Endothelial cell of umbilical vein (primary cell): ENCODE results near the gene CDC42BPB. TPM values are rescaled to one million over a fixed set of nuclear protein-coding genes. Genes with fewer than 3 reads are reported as not detected.

Experiments
- BruUV-seq: library from RNA; stranded (reverse); fragments of 400-500 nt; replicated peaks from 2 replicates; lab custom pipeline; 2021; lab: Mats Ljungman, UMichigan
- CTCF ChIA-PET: fragments of 300-600, 350-600 bp; sonication (Branson Sonifier 250); formaldehyde crosslinking; loops from one replicate; lab custom pipeline; 2021; ENCODE audit warnings: antibody characterized with exemption, inconsistent platforms; lab: Charles Lee
- POLR2A ChIA-PET: fragments of 300-600, 350-600 bp; sonication (Branson Sonifier 250); formaldehyde crosslinking; loops from one replicate; lab custom pipeline; 2021; ENCODE audit warnings: antibody characterized with exemption, inconsistent platforms; lab: Charles Lee
- DNase-seq: peaks from one replicate; pipeline ENCODE4 v3.0.0-alpha.2; 2011; ENCODE audit warnings: low read depth, low spot score
- FAIRE-seq: peaks from 2 replicates; lab custom pipeline; 2011; peaks lifted over from hg19 to GRCh38; lab: Jason Lieb, UNC
- H2AFZ ChIP-seq: 2 replicates; pipeline ENCODE4 v1.6.0; 2012; ENCODE audit warnings: low read depth, low read length, control low read depth, inconsistent platforms
- H3K27ac ChIP-seq: 2 replicates; pipeline ENCODE4 v1.5.1; 2011; ENCODE audit warnings: low read depth, mild to moderate bottlenecking, control low read depth, low read length, moderate library complexity; ENCODE audit not compliant: insufficient read depth
- H3K27me3 ChIP-seq, 2 experiments: 2 replicates each; pipeline versions ENCODE4 v1.6.0 to v1.6.1; 2011; ENCODE audit warnings: low read length in 2 of 2, mixed read lengths in 1 of 2; ENCODE audit not compliant: control insufficient read depth in 2 of 2, insufficient read depth in 2 of 2
- H3K36me3 ChIP-seq, 2 experiments: 2 replicates in 1 of 2; 3 replicates in 1 of 2; pipeline ENCODE4 v1.5.1; 2011; ENCODE audit warnings: low read length in 2 of 2, mild to moderate bottlenecking in 1 of 2, moderate library complexity in 1 of 2; ENCODE audit not compliant: control insufficient read depth in 2 of 2, insufficient read depth in 2 of 2; ENCODE audit errors: extremely low read depth in 1 of 2
- H3K4me1 ChIP-seq: 3 replicates; pipeline ENCODE4 v1.5.1; 2011; ENCODE audit warnings: mild to moderate bottlenecking, low read length; ENCODE audit not compliant: control insufficient read depth, insufficient read depth; ENCODE audit errors: extremely low read depth
- H3K4me2 ChIP-seq: 2 replicates; pipeline ENCODE4 v1.6.1; 2011; ENCODE audit warnings: low read length, control low read depth, mixed read lengths; ENCODE audit not compliant: insufficient read depth
- H3K4me3 ChIP-seq, 3 experiments: fragments of 200-600 bp in 1 of 3; sonication (generic), shearing (Covaris generic) in 1 of 3; replicated peaks in 1 of 3; 2 replicates each; pipeline ENCODE4 v1.5.1; 2011 to 2016; ENCODE audit warnings: control low read depth in 3 of 3, low read length in 3 of 3, mild to moderate bottlenecking in 2 of 3, inconsistent platforms in 1 of 3, low read depth in 1 of 3, moderate library complexity in 1 of 3; ENCODE audit not compliant: insufficient read depth in 1 of 3
- H3K79me2 ChIP-seq: 2 replicates; pipeline ENCODE4 v1.6.0; 2012; ENCODE audit warnings: low read length, inconsistent platforms; ENCODE audit not compliant: control insufficient read depth, insufficient read depth
- H3K9ac ChIP-seq: replicated peaks from 2 replicates; pipeline ENCODE3; 2011; ENCODE audit warnings: low read length, control low read depth; ENCODE audit not compliant: insufficient read depth; ENCODE audit errors: extremely low read depth
- H3K9me1 ChIP-seq: replicated peaks from 3 replicates; pipeline ENCODE4 v1.6.0; 2011; ENCODE audit warnings: mild to moderate bottlenecking, low read length; ENCODE audit not compliant: control insufficient read depth, insufficient read depth; ENCODE audit errors: extremely low read depth
- H3K9me3 ChIP-seq: replicated peaks from 2 replicates; pipeline ENCODE4 v1.5.1; 2012; ENCODE audit warnings: low read length, inconsistent platforms; ENCODE audit not compliant: control insufficient read depth, insufficient read depth
- H4K20me1 ChIP-seq: replicated peaks from 2 replicates; pipeline ENCODE3; 2011; ENCODE audit warnings: mild to moderate bottlenecking, low read length; ENCODE audit not compliant: control insufficient read depth, insufficient read depth; ENCODE audit errors: extremely low read depth
- CTCF ChIP-seq, 2 donors: IDR thresholded peaks; 1 replicate in 1 of 2; 2 replicates in 1 of 2; pipeline ENCODE4 v1.5.1; 2011; ENCODE audit warnings: low read length in 2 of 2, mild to moderate bottlenecking in 2 of 2, moderate library complexity in 2 of 2, control low read depth in 1 of 2, inconsistent platforms in 1 of 2, low read depth in 1 of 2; ENCODE audit not compliant: insufficient read depth in 1 of 2; ENCODE audit errors: extremely low read depth in 1 of 2
- EZH2 ChIP-seq: IDR thresholded peaks from 2 replicates; pipeline ENCODE4 v1.6.1; 2012; ENCODE audit warnings: borderline replicate concordance, low read depth, mild to moderate bottlenecking, moderate library complexity, low read length, inconsistent platforms; ENCODE audit not compliant: severe bottlenecking
- FOS ChIP-seq: IDR thresholded peaks from 2 replicates; pipeline ENCODE4 v1.6.1; 2011; ENCODE audit warnings: mild to moderate bottlenecking, low read length, moderate library complexity, borderline replicate concordance; ENCODE audit not compliant: insufficient read depth
- GATA2 ChIP-seq: IDR thresholded peaks from 2 replicates; pipeline ENCODE4 v1.7.0; 2011; ENCODE audit warnings: low read depth, mild to moderate bottlenecking, moderate library complexity, mixed read lengths, low read length; ENCODE audit not compliant: insufficient read length, insufficient read depth
- JUN ChIP-seq: IDR thresholded peaks from 2 replicates; pipeline ENCODE4 v1.6.1; 2011; ENCODE audit warnings: borderline replicate concordance, low read depth; ENCODE audit not compliant: insufficient read length, insufficient read depth
- MAX ChIP-seq: IDR thresholded peaks from 2 replicates; pipeline ENCODE4 v1.6.1; 2011; ENCODE audit not compliant: insufficient read depth, insufficient read length
- MYC ChIP-seq: IDR thresholded peaks from one replicate; pipeline ENCODE4 v1.6.1; 2011; ENCODE audit warnings: mild to moderate bottlenecking, low read depth, low read length
- POLR2A ChIP-seq: IDR thresholded peaks from 2 replicates; pipeline ENCODE4 v1.6.1; 2012; ENCODE audit warnings: low read depth, mild to moderate bottlenecking, control low read depth, low read length
- POLR2AphosphoS5 ChIP-seq: IDR thresholded peaks from 2 replicates; pipeline ENCODE4 v1.6.1; 2012; ENCODE audit warnings: low read depth, mild to moderate bottlenecking, control low read depth, low read length, moderate library complexity; ENCODE audit not compliant: insufficient read depth
- dilution Hi-C: fragments of 300-500 bp; cut with MboI; formaldehyde crosslinking; loops from one replicate; pipeline ENCODE4 v1.15.0; 2019; ENCODE audit warnings: low sequenced_read_pairs; ENCODE audit not compliant: extremely low pct_ligation_motif_present
- intact Hi-C: fragments of 100-400 bp; cut with micrococcal nuclease; formaldehyde crosslinking; loops from one replicate; pipeline ENCODE4 v1.10.0; 2022
- polyA plus RNA-seq, 4 experiments: library from polyadenylated mRNA; depleted of rRNA in 3 of 4; stranded (reverse) in 3 of 4; unstranded in 1 of 4; fragments of >200 nt; gene quantifications; 2 replicates each; pipeline versions ENCODE4 v1.2.1 to v1.2.3, GENCODE V29; 2011 to 2012; ENCODE audit warnings: missing spikeins in 1 of 4
- total RNA-seq: library from RNA; stranded (reverse); gene quantifications from 2 replicates; pipeline ENCODE4 v1.2.3, GENCODE V29; 2021

Gene CDC42BPB
- total and polyA plus RNA-seq, 2 donors (not counting 3 experiments of a cell fraction or from before 2014, with no cell fraction given): 82.6 to 131 TPM

- H3K4me3 ChIP-seq: no peak overlapping the region
These were observed 35.2 kb downstream of the CDC42BPB start for GRCh38 chr14:103022002-103022684.

More at GRCh38 chr14:103022002-103022684, 35.2 kb downstream of the CDC42BPB start:
- intact Hi-C loops: no loop called here
- peaks cover 0 to 2% of the 10 kb centered on the region in 2 experiments for H3K36me3 ChIP-seq
- no TSS peak for BruUV-seq
- peaks cover 90% of the 10 kb centered on the region for H3K79me2 ChIP-seq
- no peaks in the 10 kb centered on the region for H3K9me3 ChIP-seq
- peak; percentile 37 for FAIRE-seq
- H3K4me2 ChIP-seq: no peak overlapping the region
- ChIA-PET CTCF (interaction anchor here (1.2 to 1.9 kb wide), 4 partner anchors 8 to 83 kb away, joined by 3 to 6 read pairs (median 3); no protein-coding TSS in a partner anchor), POLR2A (no interaction called here)
- H4K20me1 ChIP-seq: no peaks in the 10 kb centered on the region
- DNase-seq: no peak
- dilution Hi-C loops: no loop called here
- H3K27ac ChIP-seq: no peak overlapping the region
- no peak overlapping the region for H3K9ac ChIP-seq
- H3K27me3 ChIP-seq: no peaks in the 10 kb centered on the region
- H3K4me1 ChIP-seq: peaks cover 31% of the 10 kb centered on the region
- TF ChIP-seq JUN: no peak
- TF ChIP-seq FOS: no peak
- TF ChIP-seq CTCF (IDR thresholded peaks at IDR 0.05; ENCODE audit: extremely low read depth in 1 of 2, insufficient read depth in 1 of 2, low read depth in 1 of 2, low read length in 2 of 2): no peak
- no peak for TF ChIP-seq MAX
- TF ChIP-seq MYC: no peak
- TF ChIP-seq POLR2A: no peak
- TF ChIP-seq GATA2: no peak
- no peak for TF ChIP-seq EZH2
- no peak for TF ChIP-seq POLR2AphosphoS5
- no peak overlapping the region for H2AFZ ChIP-seq
- H3K9me1 ChIP-seq: no peaks in the 10 kb centered on the region
